Naive thymus-derived CD4-positive, alpha-beta T cell (primary cell): ENCODE results near the gene PCYT1A. TPM values are rescaled to one million over a fixed set of nuclear protein-coding genes. Genes with fewer than 3 reads are reported as not detected.

Source experiments
- ATAC-seq: fragments of 150-1000 bp; cut with Tn5 transposase; 2 replicates; pipeline ENCODE4 v1.10.0; 2021; ENCODE audit warnings: mild to moderate bottlenecking, moderate library complexity
- CTCF ChIA-PET: fragments of 350-600 bp; sonication (Branson Sonifier 250); formaldehyde crosslinking; loops from one replicate; lab custom pipeline; 2021; ENCODE audit warnings: antibody characterized with exemption; lab: Charles Lee
- POLR2A ChIA-PET: fragments of 350-600 bp; sonication (Branson Sonifier 250); formaldehyde crosslinking; loops from one replicate; lab custom pipeline; 2021; ENCODE audit warnings: antibody characterized with exemption, inconsistent platforms; lab: Charles Lee
- DNase-seq, 9 donors: peaks; one replicate each; pipeline versions ENCODE4 v3.0.0 to v3.0.0-alpha.2; 2020 to 2022; ENCODE audit warnings: mixed read lengths in 1 of 9
- H3K27ac ChIP-seq: one replicate; pipeline ENCODE4 v1.7.0; 2013; ENCODE audit warnings: mild to moderate bottlenecking, low read depth, low read length, moderate library complexity
- H3K27me3 ChIP-seq, 2 donors: one replicate each; pipeline ENCODE4 v1.7.0; 2013; ENCODE audit warnings: low read length in 2 of 2, mild to moderate bottlenecking in 2 of 2, moderate library complexity in 2 of 2; ENCODE audit not compliant: control insufficient read depth in 2 of 2, insufficient read depth in 2 of 2
- H3K36me3 ChIP-seq, 3 experiments: 1 replicate in 2 of 3; 2 replicates in 1 of 3; pipeline ENCODE4 v1.7.0; 2013; ENCODE audit warnings: low read length in 3 of 3, mild to moderate bottlenecking in 3 of 3, moderate library complexity in 1 of 3; ENCODE audit not compliant: insufficient read depth in 3 of 3, control insufficient read depth in 2 of 3
- H3K4me1 ChIP-seq, 2 donors: one replicate each; pipeline ENCODE4 v1.7.0; 2013; ENCODE audit warnings: low read length in 2 of 2, mild to moderate bottlenecking in 2 of 2, moderate library complexity in 1 of 2; ENCODE audit not compliant: control insufficient read depth in 2 of 2, insufficient read depth in 2 of 2
- H3K4me3 ChIP-seq: 2 replicates; pipeline ENCODE4 v1.7.0; 2013; ENCODE audit warnings: mild to moderate bottlenecking, low read length
- H3K9me3 ChIP-seq, 3 experiments: 1 replicate in 2 of 3; 2 replicates in 1 of 3; pipeline ENCODE4 v1.7.0; 2013; ENCODE audit warnings: low read length in 3 of 3; ENCODE audit not compliant: control insufficient read depth in 2 of 3
- H3K27ac Mint-ChIP-seq, 9 donors: one replicate each; pipeline ENCODE4 v1.8.0; 2020 to 2022; ENCODE audit warnings: mixed read lengths in 9 of 9, mild to moderate bottlenecking in 8 of 9, moderate library complexity in 5 of 9, inconsistent platforms in 2 of 9
- H3K27me3 Mint-ChIP-seq, 5 donors: one replicate each; pipeline ENCODE4 v1.8.0; 2021 to 2022; ENCODE audit warnings: mixed read lengths in 5 of 5, mild to moderate bottlenecking in 1 of 5
- H3K36me3 Mint-ChIP-seq, 5 donors: one replicate each; pipeline ENCODE4 v1.8.0; 2020 to 2022; ENCODE audit warnings: mixed read lengths in 5 of 5, mild to moderate bottlenecking in 3 of 5, inconsistent platforms in 1 of 5
- H3K4me1 Mint-ChIP-seq, 7 donors: one replicate each; pipeline ENCODE4 v1.8.0; 2020 to 2022; ENCODE audit warnings: mixed read lengths in 7 of 7, mild to moderate bottlenecking in 3 of 7, inconsistent platforms in 1 of 7
- H3K4me3 Mint-ChIP-seq, 10 donors: one replicate each; pipeline ENCODE4 v1.8.0; 2020 to 2022; ENCODE audit warnings: mild to moderate bottlenecking in 10 of 10, mixed read lengths in 10 of 10, moderate library complexity in 6 of 10, inconsistent platforms in 2 of 10
- H3K9me3 Mint-ChIP-seq, 11 donors: one replicate each; pipeline ENCODE4 v1.8.0; 2020 to 2022; ENCODE audit warnings: mixed read lengths in 11 of 11, mild to moderate bottlenecking in 4 of 11, inconsistent platforms in 1 of 11, moderate library complexity in 1 of 11
- intact Hi-C, 2 donors: fragments of 100-400 bp; cut with micrococcal nuclease; formaldehyde crosslinking; loops; one replicate each; pipeline ENCODE4 v1.15.1; 2023
- polyA plus RNA-seq, 2 donors: library from polyadenylated mRNA; unstranded; fragments of 300-500 nt; fragmentation: Illumina TruSeq; gene quantifications; one replicate each; pipeline ENCODE4 v1.2.3, GENCODE V29; 2021
- total RNA-seq, 6 experiments: library from RNA in 5 of 6; stranded (reverse) in 5 of 6; gene quantifications; 1 replicate in 5 of 6; 2 replicates in 1 of 6; pipeline ENCODE4 v1.2.3 and lab custom pipeline; 2021 to 2026

The PCYT1A gene
- total and polyA plus RNA-seq, 7 experiments from 2014 or later, result 11.5 to 87.6 (median 59.4) TPM

- Histone ChIP-seq H3K4me3 (no peak overlapping the region), H3K27ac (no peak overlapping the region), H3K4me1 (no peaks in the 10 kb centered on the region), H3K9me3 (no peaks in the 10 kb centered on the region), H3K27me3 (no peaks in the 10 kb centered on the region), H3K36me3 (no peaks in the 10 kb centered on the region)
- H3K27me3 Mint-ChIP-seq, result peaks cover 0 to 5% (median 4%) of the 10 kb centered on the region in 5 donors
- no peak overlapping the region for H3K27ac Mint-ChIP-seq
- no peaks in the 10 kb centered on the region for H3K9me3 Mint-ChIP-seq
- ChIA-PET POLR2A (no interaction called here), CTCF (no interaction called here)
- no peak overlapping the region for H3K4me3 Mint-ChIP-seq
- H3K36me3 Mint-ChIP-seq, result no peaks in the 10 kb centered on the region
- ATAC-seq (no peak), DNase-seq (no peak)
- intact Hi-C loops, result no loop called here
- H3K4me1 Mint-ChIP-seq, result no peaks in the 10 kb centered on the region
Measured at GRCh38 chr3:196225763-196226364, 61.7 kb downstream of the PCYT1A start.

DNA sequence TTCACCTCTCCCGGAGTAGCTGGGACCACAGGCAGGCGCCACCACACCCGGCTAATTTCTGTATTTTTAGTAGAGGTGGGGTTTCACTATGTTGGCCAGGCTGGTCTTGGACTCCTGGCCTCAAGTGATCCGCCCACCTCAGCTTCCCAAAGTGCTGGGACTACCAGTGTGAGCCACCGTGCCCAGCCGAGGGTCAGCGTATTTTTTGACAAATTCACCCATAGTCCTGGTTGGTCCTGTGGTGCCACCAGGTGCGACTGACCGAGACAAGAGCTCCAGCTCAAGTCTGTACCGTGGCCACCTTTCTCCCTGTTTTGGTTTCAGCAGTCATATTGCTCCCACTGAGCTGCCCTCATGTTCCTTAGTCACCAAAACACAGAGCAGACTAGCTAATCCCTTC, 62.4 kb downstream of the PCYT1A start:
- Mint-ChIP-seq H3K4me1 (peaks cover 0 to 3% (median 0%) of the 10 kb centered on the region in 7 donors), H3K27me3 (peaks cover 0 to 5% (median 4%) of the 10 kb centered on the region in 5 donors), H3K27ac (no peak overlapping the region), H3K4me3 (no peak overlapping the region), H3K36me3 (no peaks in the 10 kb centered on the region), H3K9me3 (no peaks in the 10 kb centered on the region)
- Histone ChIP-seq H3K4me1 (no peaks in the 10 kb centered on the region), H3K36me3 (no peaks in the 10 kb centered on the region), H3K4me3 (no peak overlapping the region), H3K27ac (no peak overlapping the region), H3K27me3 (no peaks in the 10 kb centered on the region), H3K9me3 (no peaks in the 10 kb centered on the region)
- ATAC-seq, result no peak
- DNase-seq, result no peak
- ChIA-PET CTCF (no interaction called here), POLR2A (no interaction called here)
- intact Hi-C loops, result no loop called here

- Mint-ChIP-seq H3K27ac (peak overlapping the region in 2 of 9 donors; percentile 39 to 52), H3K4me3 (no peak overlapping the region), H3K27me3 (peaks cover 0 to 5% (median 4%) of the 10 kb centered on the region in 5 donors), H3K4me1 (peaks cover 10 to 20% (median 12%) of the 10 kb centered on the region in 7 donors), H3K9me3 (no peaks in the 10 kb centered on the region), H3K36me3 (no peaks in the 10 kb centered on the region)
- H3K27me3 ChIP-seq, result no peaks in the 10 kb centered on the region
- no peak overlapping the region for H3K4me3 ChIP-seq
- intact Hi-C loops, result no loop called here
- ATAC-seq (no peak), DNase-seq (no peak)
- no peak overlapping the region for H3K27ac ChIP-seq
- no peaks in the 10 kb centered on the region for H3K9me3 ChIP-seq
- ChIA-PET POLR2A (no interaction called here), CTCF (no interaction called here)
- peaks cover 6 to 7% of the 10 kb centered on the region in 2 donors for H3K4me1 ChIP-seq
- no peaks in the 10 kb centered on the region for H3K36me3 ChIP-seq
Measured at GRCh38 chr3:196222876-196223595, 64.5 kb downstream of the PCYT1A start.

GRCh38 chr3:196220991-196221390, 66.5 kb downstream of the PCYT1A start:
- H3K27ac Mint-ChIP-seq, result peak overlapping the region in 1 of 9 donors; percentile 73
- H3K36me3 Mint-ChIP-seq, result no peaks in the 10 kb centered on the region
- H3K4me3 ChIP-seq, result no peak overlapping the region
- CTCF ChIA-PET, result interaction anchor here (1.2 kb wide), 1 partner anchor 147 kb away, joined by 5 read pairs; no protein-coding TSS in a partner anchor
- H3K4me3 Mint-ChIP-seq, result peak overlapping the region in 1 of 10 donors; percentile 51
- H3K4me1 ChIP-seq, result peaks cover 6 to 7% of the 10 kb centered on the region in 2 donors
- H3K4me1 Mint-ChIP-seq, result peaks cover 10 to 20% (median 15%) of the 10 kb centered on the region in 7 donors
- H3K9me3 ChIP-seq, result no peaks in the 10 kb centered on the region
- H3K9me3 Mint-ChIP-seq, result peaks cover 0 to 2% (median 0%) of the 10 kb centered on the region in 11 donors
- no peak overlapping the region for H3K27ac ChIP-seq
- no peak for ATAC-seq
- intact Hi-C loops, result no loop called here
- H3K36me3 ChIP-seq, result no peaks in the 10 kb centered on the region
- no peaks in the 10 kb centered on the region for H3K27me3 ChIP-seq
- POLR2A ChIA-PET, result interaction anchor here (0.6 kb wide), 1 partner anchor 16 kb away, joined by 3 read pairs; no protein-coding TSS in a partner anchor
- DNase-seq, result no peak
- peaks cover 0 to 5% (median 4%) of the 10 kb centered on the region in 5 donors for H3K27me3 Mint-ChIP-seq

- peak overlapping the region in 1 of 10 donors; percentile 49 for H3K4me3 Mint-ChIP-seq
Measured at GRCh38 chr3:196220587-196220986, 66.9 kb downstream of the PCYT1A start.

GRCh38 chr3:196219970-196220311, 67.6 kb downstream of the PCYT1A start:
- Histone ChIP-seq H3K27ac (peak overlapping the region; percentile 60), H3K9me3 (no peaks in the 10 kb centered on the region), H3K4me1 (peaks cover 6 to 7% of the 10 kb centered on the region in 2 donors), H3K4me3 (no peak overlapping the region), H3K36me3 (no peaks in the 10 kb centered on the region), H3K27me3 (no peaks in the 10 kb centered on the region)
- Mint-ChIP-seq H3K9me3 (peaks cover 0 to 2% (median 0%) of the 10 kb centered on the region in 11 donors), H3K36me3 (no peaks in the 10 kb centered on the region), H3K27ac (peak overlapping the region; percentile 87 to 98 (median 91)), H3K4me1 (peaks cover 10 to 20% (median 15%) of the 10 kb centered on the region in 7 donors), H3K27me3 (peaks cover 0 to 5% (median 4%) of the 10 kb centered on the region in 5 donors), H3K4me3 (peak overlapping the region in 6 of 10 donors; percentile 14 to 89 (median 80))
- ATAC-seq (no peak), DNase-seq (no peak)
- intact Hi-C loops, result loop anchor here in 1 of 2 donors (1.0 to 5.0 kb wide), 4 partner anchors 12 to 138 kb away; partner anchors contain the start of genes DYNLT2B and TFRC
- ChIA-PET CTCF (interaction anchor here (1.4 kb wide), 1 partner anchor 146 kb away, joined by 4 read pairs; no protein-coding TSS in a partner anchor), POLR2A (no interaction called here)

More at GRCh38 chr3:196220587-196220986, 66.9 kb downstream of the PCYT1A start:
- CTCF ChIA-PET, result interaction anchor here (1.2 kb wide), 1 partner anchor 147 kb away, joined by 5 read pairs; no protein-coding TSS in a partner anchor
- no peak for ATAC-seq
- Mint-ChIP-seq H3K27me3 (peaks cover 0 to 5% (median 4%) of the 10 kb centered on the region in 5 donors), H3K27ac (peak overlapping the region in 7 of 9 donors; percentile 43 to 94 (median 73)), H3K36me3 (no peaks in the 10 kb centered on the region), H3K9me3 (peaks cover 0 to 2% (median 0%) of the 10 kb centered on the region in 11 donors), H3K4me1 (peaks cover 10 to 20% (median 15%) of the 10 kb centered on the region in 7 donors)
- Histone ChIP-seq H3K27me3 (no peaks in the 10 kb centered on the region), H3K4me1 (peaks cover 6 to 7% of the 10 kb centered on the region in 2 donors), H3K4me3 (no peak overlapping the region), H3K27ac (no peak overlapping the region), H3K9me3 (no peaks in the 10 kb centered on the region), H3K36me3 (no peaks in the 10 kb centered on the region)
- intact Hi-C loops, result no loop called here
- DNase-seq, result no peak
- POLR2A ChIA-PET, result interaction anchor here (0.6 kb wide), 1 partner anchor 17 kb away, joined by 3 read pairs; no protein-coding TSS in a partner anchor
